CD1c-positive myeloid dendritic cell (primary cell): ENCODE results near the gene PDE1C.
"Not testable (repeated sequence)": the region's sequence is repeated elsewhere in the genome, so short reads cannot be mapped to it uniquely, and the experiment has no call there.

ENCODE experiments used
- DNase-seq: peaks from one replicate; pipeline ENCODE4 v3.0.0-alpha.2; 2016; ENCODE audit errors: extremely low spot score

The PDE1C gene

DNA sequence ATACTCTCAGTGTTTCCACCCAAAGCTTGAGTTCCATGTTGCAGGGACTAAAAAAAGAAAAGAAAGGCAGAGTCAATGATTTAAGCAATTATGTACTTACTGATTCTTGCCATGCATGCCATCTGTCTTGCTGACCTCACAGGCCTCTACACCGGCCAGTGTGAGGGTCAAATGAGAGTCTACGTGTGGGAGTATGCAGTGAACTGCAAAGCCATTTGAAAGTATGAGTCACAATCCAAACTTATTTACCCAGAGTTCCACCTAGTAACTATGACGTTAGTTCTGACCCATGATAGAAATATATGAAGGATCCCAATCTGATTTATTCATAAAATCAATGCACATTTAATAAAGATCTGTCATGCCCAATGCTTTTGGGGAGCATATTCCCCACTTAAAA is 26.5 kb downstream of the PDE1C start:
- DNase-seq: no peak

GRCh38 chr7:32042900-32043299 is 27.3 kb downstream of the PDE1C start:
- DNase-seq: no peak

GRCh38 chr7:32039000-32039756 is 31.0 kb downstream of the PDE1C start:
- no peak for DNase-seq

DNA sequence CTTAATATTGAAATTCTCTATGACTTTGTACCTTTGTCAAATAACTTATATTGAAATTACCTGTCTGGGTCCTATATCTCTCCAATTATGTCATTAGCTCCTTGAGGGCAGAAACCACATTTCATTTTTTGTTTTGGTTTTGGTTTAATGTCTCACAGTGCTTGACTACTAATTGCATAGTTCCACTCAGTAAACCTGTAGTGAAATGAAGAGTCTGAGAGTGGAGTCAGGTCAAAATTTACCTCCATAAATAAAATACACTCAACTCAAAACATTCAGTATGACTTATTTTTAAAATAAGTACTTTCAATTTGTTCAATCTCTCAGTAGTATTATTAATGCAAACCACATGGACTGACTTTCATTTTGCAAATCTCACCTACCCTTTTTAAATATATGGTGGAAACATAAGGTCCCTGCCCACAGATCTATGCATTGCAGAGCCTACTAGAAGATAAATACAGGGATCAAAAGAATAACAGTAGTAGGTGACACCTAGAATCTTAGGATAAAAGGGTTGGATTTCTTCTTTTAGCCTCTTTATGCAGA is 32.5 kb downstream of the PDE1C start:
- DNase-seq: no peak

GRCh38 chr7:32036557-32036956 is 33.6 kb downstream of the PDE1C start:
- DNase-seq: no peak

DNA sequence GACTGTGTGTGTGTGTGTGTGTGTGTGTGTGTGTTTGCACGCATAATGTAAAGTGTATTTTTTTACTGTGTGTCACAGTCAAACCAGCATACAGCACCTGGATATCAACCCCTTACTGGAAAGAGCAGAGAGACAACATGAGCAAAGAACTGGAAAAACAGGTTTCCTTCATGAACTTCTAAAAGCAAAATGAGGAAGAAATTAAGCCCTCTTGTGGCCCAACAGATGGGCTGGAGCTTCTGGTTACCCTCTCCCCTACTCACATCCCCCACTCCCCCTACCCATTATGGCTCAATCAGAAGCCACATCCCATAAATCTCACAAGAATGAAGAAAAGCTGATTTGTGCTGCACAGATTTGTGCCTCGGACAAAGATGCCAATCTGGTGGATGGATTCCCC is 36.2 kb downstream of the PDE1C start:
- no peak for DNase-seq

DNA sequence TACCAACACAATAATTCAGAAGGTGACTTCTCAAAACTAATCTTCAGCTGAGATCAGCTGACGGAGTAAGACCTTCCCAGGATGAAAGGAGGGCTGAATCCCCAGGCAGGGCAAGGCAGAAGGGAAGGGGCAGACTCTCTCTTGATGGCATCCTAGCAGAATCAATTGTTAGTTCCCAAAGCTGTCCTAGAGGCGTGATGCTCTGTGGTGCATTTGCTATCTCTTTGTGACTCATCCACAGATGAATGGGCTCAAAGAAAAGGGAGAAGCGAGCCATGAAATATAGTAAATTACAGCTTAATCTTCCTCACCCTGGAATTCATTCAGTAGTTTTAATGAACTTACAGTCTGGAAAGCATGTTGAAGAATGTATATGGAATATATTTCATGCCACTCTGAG is 37.2 kb downstream of the PDE1C start:
- no peak for DNase-seq

DNA sequence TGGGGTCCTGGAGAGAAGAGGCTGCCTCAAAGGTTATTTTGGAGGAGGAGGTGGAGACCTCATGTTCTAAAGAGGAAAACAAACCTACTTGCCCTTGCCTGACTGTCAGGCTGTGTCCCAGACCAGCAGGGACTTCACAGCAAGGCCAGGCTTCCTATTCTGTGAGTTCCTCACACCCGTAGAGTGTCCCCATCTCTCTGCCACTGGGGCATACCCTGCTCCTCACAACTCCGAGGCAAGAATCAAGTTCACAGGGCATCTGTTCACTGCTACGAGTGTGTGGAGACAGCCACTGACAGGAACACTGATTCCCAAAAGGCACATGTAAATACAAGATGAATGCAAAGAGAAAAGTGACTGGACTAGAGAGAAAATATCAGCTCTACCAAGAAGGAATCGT is 38.0 kb downstream of the PDE1C start:
- no peak for DNase-seq

DNA sequence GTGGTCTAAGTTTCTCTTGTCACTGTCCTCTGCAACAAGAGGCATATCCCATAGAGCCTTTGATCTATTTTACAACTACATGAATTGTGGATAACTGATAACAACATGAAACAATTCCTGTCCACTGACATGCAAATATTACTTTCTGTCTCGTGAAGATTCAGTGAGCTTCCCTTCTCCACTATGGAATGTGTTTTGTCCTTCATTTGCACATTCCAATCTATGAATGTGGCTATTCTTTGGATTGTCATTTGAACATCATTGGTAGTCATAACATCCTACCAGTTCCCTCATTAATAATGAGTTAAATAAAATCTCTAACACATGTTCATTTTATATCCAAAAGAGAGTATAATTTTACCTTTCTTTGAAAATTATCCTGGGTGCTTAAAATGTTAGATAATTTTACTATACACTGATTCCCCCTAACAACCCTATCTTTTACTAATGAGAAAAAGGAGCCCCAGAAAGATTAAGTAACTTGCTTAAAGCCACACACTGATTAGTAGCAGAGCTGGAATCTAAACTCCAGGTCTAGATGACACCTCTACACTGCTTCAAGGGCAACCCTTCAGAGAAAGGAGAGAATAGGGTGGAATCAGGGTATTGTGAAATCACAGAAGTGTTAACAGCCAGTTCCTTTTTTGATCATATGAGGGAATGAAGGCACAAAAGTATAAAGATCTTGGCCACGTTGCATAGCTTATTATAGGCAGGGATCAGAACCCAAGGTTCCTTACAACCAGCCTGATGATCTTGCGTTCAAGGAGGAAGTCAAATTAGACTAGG is 39.1 kb downstream of the PDE1C start:
- DNase-seq: no peak

DNA sequence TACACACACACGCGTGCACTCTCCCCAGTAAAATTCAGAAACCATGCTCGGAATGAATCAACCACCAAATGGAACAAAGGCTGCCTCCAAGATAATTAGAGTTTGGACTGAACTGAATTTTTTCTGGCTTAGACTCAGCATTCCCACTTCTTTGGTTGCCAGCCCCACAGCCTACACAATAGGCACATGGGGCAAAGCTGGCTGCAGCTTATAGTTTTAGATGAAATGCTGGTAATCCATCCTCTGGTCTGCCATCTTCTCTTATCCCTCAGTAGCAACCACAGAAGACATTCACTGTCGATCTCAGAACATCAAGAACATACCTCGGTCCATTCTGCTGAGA is 44.2 kb downstream of the PDE1C start:
- DNase-seq: no peak

DNA sequence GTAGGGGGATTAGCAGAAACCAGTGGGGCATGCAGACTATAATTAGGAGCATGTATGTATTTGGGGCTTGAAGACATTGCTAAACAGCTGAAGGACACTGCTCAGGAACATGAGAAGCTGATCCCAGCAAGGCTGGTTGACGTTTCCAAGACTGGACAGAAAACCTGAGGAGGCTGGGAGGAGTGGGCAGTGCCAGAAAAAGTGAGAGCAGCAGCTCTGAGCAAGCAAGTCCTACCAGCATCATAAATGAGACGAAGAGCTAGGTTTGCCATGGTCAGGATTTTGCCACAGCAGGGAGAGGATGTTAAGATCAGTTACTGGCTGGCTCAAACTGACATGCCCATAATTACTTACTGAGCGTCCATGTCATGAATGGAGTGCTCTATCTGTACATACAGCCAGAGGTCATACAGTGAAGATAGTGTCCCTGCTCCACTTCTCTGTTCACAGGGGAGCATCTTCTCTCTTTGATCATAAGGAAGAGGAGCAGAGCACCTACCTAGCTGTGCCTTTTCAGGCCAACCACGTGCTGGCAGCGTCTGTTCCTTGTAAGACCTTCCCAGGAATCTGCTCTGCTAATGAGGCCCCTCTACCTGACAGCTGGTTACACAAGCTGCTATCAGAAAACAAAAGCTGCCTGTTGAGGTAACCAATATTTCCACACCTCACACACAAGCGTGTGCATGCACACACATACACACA is 44.7 kb downstream of the PDE1C start:
- no peak for DNase-seq

DNA sequence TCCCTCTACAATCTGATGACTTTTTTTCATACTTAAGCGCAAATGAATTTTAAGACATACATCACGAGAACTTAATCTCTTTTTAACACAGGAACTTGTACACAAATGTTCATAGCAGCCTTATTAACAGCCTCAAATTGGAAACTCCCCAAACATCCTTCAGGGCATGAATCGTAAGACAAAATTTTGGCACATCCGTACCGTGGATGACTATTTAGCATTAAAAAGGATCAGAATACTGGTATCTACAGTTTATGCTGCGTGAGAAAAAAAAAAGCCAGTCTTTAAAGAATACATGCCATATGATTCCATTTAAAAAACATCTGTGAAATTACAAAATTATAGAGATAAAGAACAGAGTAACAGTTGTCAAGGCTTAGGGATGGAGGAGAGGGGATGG is 46.8 kb downstream of the PDE1C start:
- DNase-seq: no peak

DNA sequence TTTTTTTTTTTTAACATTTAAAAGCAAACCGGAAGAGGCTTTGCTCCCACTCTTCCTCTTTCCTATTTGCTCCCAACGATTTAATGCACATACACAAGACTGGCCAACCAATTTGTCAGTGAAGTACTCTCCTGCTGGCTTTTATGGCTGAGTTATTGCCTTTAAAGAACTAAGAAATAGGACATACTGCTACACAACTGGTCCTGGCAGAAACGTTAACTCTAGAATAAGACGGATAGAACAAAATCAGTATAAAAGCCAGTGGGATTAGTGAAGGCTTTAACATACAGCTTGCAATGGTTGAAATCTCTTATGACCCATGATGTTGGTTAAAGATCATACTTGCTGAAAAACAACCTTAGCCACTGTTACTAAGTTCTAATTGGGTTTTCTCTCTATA is 47.2 kb downstream of the PDE1C start:
- no peak for DNase-seq

DNA sequence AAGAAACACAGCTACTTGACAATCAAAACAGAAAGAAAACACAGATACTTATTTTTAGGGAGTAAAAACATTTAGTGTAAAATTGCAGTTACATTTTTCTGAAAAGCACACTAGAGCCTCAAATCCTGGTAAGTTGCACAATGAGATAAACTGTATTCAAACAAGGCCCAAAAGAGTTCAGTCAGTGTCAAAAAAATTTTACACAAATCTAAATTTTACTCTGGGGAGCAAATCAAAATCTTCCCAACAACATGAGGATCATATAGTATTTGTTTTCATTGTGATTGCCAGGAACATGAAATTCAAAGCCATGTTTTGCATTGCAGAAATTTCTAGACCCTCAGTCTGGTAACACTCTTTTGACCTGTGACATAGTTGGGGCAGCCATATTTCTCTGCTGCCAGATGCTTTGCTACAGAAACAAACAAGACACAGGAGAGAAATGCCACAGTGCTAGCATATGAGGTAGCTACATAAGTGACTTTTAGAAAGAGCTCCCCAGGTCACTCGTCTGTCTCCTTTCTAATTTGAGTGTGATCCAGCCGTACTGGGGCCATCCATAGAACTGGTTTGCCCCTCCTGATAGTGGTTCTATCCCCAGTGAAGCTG is 49.6 kb downstream of the PDE1C start:
- DNase-seq: no peak

DNA sequence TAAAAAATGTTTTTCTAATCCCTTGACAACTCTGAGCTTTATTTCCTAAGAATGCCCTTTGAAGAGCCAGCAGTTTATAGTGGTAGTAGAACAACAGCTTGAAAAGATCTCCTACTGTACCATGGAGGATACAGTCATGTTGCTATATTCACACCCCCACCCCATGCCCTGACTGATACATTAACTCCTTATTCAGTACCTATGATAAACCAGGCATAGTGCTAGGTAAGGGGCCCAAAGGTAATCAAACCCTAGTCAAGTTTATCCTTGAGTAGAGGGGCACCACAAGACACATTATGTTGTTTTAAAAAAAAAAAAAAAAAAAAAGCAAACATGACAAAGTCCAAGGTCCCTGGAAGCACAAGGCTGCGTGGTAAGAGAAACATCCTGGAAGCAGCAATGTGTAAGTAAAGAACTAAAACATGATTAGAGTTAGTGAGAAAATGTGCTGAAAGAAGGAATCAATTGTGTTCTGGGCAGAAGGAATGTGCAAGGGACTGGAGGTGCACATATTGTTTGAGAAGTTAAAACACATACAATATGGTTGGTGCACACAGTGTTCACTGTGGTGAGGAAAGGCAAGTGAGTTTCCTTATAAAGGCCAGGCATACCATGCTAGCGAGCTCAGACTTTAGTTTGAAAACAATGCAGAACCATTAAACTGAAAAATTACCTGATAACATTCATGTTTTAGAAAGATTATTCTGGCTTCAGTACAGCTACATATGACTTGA is 51.2 kb downstream of the PDE1C start:
- DNase-seq: no peak

DNA sequence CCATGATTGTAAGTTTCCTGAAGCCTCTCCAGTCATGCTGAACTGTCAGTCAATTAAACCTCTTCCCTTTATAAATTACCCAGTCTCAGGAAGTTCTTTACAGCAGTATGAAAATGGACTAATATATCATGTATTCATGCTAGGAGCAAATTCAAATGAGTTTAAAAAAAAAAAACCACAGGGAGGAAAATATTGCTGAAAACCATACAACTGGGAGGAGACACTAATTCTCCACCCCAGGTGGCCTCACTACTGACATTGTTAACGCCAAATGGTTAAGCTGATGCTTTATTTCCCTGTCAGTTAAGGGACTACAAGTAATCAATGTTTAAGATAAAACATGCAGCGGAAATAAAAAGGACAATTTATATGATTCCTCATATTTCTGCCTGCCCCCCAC is 55.1 kb downstream of the PDE1C start:
- no peak for DNase-seq

DNA sequence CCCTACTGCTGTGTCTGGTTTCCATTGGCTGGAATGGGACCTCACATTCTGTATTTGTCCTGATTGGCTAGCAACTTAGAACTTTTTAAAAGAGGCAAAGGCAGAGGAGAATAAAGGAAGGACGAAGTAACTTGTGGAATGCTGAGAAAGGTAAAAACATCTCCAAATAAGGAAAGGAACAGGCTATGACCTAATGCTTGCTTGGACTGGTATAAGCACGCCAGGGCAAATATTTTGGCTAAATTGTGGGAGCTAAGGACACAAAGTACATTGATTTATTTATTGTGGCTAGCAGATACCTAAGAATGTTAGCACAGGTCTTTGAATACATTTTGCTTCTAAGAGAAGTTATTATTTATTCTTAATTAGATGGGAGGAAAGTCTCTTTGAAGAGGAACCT is 56.7 kb downstream of the PDE1C start:
- not testable (repeated sequence) for DNase-seq

DNA sequence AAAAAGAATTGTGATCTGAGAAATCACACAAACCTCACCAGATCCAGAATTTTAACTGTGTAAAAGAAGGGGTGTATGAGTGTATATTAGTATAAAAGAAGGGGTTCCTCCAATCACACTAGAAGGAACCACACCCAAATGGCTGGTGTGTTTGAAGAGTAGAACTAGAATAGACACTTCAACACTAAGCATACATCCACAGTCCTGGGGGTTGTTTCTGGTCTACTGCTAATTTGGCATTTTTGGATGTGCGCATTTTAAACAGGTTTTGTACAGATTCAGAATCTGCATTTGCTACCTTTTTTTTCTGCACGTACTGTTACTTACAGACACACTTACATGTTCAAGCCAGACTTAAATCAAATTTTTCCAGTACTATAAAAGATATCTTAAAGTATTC is 64.6 kb downstream of the PDE1C start:
- DNase-seq: no peak

DNA sequence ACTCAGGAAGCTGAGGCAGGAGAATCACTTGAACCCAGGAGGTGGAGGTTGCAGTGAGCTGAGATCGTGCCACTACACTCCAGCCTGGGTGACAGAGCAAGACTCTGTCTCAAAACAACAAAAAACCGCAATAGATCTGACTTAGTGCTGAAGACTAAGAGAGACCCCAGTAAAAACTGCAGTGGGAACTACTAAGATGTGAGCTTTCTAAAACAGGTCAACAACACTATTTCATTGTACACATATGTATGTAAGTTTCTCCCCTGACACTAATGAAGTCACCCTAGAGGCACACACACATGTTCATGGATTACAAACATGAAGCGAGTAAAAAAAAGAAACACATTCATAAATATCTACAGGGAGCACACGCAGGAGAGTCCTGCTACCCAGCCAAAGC is 68.3 kb downstream of the PDE1C start:
- DNase-seq: no peak

- no peak for DNase-seq
Observed at GRCh38 chr7:31997423-31997822, 72.8 kb downstream of the PDE1C start.

DNA sequence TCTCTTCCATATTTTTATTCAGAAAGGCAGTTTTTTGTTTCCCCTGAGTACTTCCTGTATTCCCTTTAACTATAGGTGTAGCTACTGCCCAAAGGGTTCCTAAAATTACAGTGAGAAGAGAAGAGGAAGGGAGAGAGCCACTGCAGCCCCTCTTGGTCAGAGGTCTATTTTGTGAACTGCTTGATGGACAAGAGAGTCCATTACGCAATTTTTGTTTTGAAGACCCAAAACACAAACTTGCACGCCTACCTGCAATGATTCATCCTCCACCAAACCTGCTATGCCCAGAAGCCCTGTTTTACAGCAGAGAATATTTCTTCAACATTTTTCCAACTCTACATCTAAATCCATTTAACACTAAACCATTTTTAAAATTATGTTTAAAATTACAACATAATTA is 75.1 kb downstream of the PDE1C start:
- DNase-seq: no peak

- no peak for DNase-seq
Observed at GRCh38 chr7:31991846-31992245, 78.4 kb downstream of the PDE1C start.
